Measurements from ENCODE around the gene TAL1.

TAL1 gene

GRCh38 chr1:47222476-47222875, 9.5 kb downstream of the TAL1 start:
- no peak overlapping the region for H3K4me3 ChIP-seq (ENCODE audit: low read length)
- H3K27me3 ChIP-seq (replicated peaks; ENCODE audit: control insufficient read depth, insufficient read depth, low read length), result peaks cover 76% of the 10 kb centered on the region
- no peaks in the 10 kb centered on the region for H3K36me3 ChIP-seq (ENCODE audit: control insufficient read depth, insufficient read depth, low read length, severe bottlenecking)
- H3K4me1 ChIP-seq (ENCODE audit: control insufficient read depth, insufficient read depth, low read length), result no peaks in the 10 kb centered on the region
- peaks cover 3% of the 10 kb centered on the region for H3K9me3 ChIP-seq (ENCODE audit: control insufficient read depth, low read length)
- no peak overlapping the region for H3K9ac ChIP-seq (ENCODE audit: low read length)
- DNase-seq (ENCODE audit: low read depth), result no peak

GRCh38 chr1:47219590-47220220, 12.3 kb downstream of the TAL1 start:
- H3K36me3 ChIP-seq (ENCODE audit: control insufficient read depth, insufficient read depth, low read length, severe bottlenecking), result no peaks in the 10 kb centered on the region
- peaks cover 59% of the 10 kb centered on the region for H3K27me3 ChIP-seq (replicated peaks; ENCODE audit: control insufficient read depth, insufficient read depth, low read length)
- no peak overlapping the region for H3K4me3 ChIP-seq (ENCODE audit: low read length)
- H3K4me1 ChIP-seq (ENCODE audit: control insufficient read depth, insufficient read depth, low read length), result no peaks in the 10 kb centered on the region
- no peak for DNase-seq (ENCODE audit: low read depth)
- no peak overlapping the region for H3K9ac ChIP-seq (ENCODE audit: low read length)
- H3K9me3 ChIP-seq (ENCODE audit: control insufficient read depth, low read length), result peaks cover 3% of the 10 kb centered on the region

DNA sequence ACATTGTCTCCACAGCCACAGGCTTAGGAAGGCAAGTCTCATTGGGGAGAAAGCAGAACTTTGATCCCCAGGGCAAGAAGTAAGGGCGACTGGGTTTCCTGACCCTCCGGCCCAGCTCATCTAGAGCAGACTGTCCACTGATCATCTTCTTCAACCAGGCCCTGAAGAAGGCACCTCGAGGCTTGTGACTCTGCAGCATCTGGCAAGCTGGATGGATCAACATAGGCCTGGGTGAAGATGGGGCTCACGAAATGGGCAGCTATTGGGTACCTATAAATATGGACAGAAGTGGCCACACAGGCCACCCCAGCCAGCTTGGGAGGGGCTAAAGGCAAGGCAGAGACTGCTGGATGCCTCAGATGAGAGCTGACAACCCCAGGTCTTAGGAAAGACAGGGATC, 13.0 kb downstream of the TAL1 start:
- Histone ChIP-seq H3K9me3 (ENCODE audit: control insufficient read depth, low read length) (peaks cover 3% of the 10 kb centered on the region), H3K4me3 (ENCODE audit: low read length) (no peak overlapping the region), H3K36me3 (ENCODE audit: control insufficient read depth, insufficient read depth, low read length, severe bottlenecking) (no peaks in the 10 kb centered on the region), H3K4me1 (ENCODE audit: control insufficient read depth, insufficient read depth, low read length) (no peaks in the 10 kb centered on the region), H3K9ac (ENCODE audit: low read length) (no peak overlapping the region), H3K27me3 (replicated peaks; ENCODE audit: control insufficient read depth, insufficient read depth, low read length) (peaks cover 52% of the 10 kb centered on the region)
- DNase-seq (ENCODE audit: low read depth), result no peak

- Histone ChIP-seq H3K4me3 (ENCODE audit: low read length) (no peak overlapping the region), H3K4me1 (ENCODE audit: control insufficient read depth, insufficient read depth, low read length) (no peaks in the 10 kb centered on the region), H3K9ac (ENCODE audit: low read length) (no peak overlapping the region), H3K27me3 (replicated peaks; ENCODE audit: control insufficient read depth, insufficient read depth, low read length) (peaks cover 40% of the 10 kb centered on the region), H3K36me3 (ENCODE audit: control insufficient read depth, insufficient read depth, low read length, severe bottlenecking) (no peaks in the 10 kb centered on the region), H3K9me3 (ENCODE audit: control insufficient read depth, low read length) (no peaks in the 10 kb centered on the region)
- DNase-seq (ENCODE audit: low read depth), result no peak
These were observed 15.6 kb downstream of the TAL1 start for GRCh38 chr1:47216278-47217059.

DNA sequence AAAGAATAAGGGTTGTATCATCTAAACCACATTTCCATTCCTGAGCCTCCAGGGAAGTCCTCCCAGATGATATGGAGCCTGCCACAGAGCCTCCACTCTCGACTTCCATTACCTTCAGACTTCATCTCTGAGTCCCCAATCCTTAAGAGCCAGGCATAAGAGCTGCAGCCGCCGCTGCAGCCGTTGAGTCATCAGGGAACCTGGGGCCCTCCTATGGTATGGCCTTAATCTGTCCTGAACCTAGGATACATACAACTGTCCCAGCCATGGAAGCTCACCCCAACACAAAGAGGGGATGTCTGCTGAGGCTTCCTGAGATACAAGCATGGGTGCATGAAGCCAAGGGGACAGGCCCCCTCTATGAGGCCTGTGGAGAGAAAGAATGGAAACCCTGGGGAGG, 16.3 kb downstream of the TAL1 start:
- DNase-seq (ENCODE audit: low read depth), result no peak
- H3K36me3 ChIP-seq (ENCODE audit: control insufficient read depth, insufficient read depth, low read length, severe bottlenecking), result no peaks in the 10 kb centered on the region
- H3K9me3 ChIP-seq (ENCODE audit: control insufficient read depth, low read length), result no peaks in the 10 kb centered on the region
- H3K27me3 ChIP-seq (replicated peaks; ENCODE audit: control insufficient read depth, insufficient read depth, low read length), result peaks cover 34% of the 10 kb centered on the region
- no peaks in the 10 kb centered on the region for H3K4me1 ChIP-seq (ENCODE audit: control insufficient read depth, insufficient read depth, low read length)
- H3K9ac ChIP-seq (ENCODE audit: low read length), result no peak overlapping the region
- no peak overlapping the region for H3K4me3 ChIP-seq (ENCODE audit: low read length)

GRCh38 chr1:47214549-47214948, 17.5 kb downstream of the TAL1 start:
- Histone ChIP-seq H3K27me3 (replicated peaks; ENCODE audit: control insufficient read depth, insufficient read depth, low read length) (peaks cover 30% of the 10 kb centered on the region), H3K4me3 (ENCODE audit: low read length) (no peak overlapping the region), H3K4me1 (ENCODE audit: control insufficient read depth, insufficient read depth, low read length) (no peaks in the 10 kb centered on the region), H3K36me3 (ENCODE audit: control insufficient read depth, insufficient read depth, low read length, severe bottlenecking) (no peaks in the 10 kb centered on the region), H3K9me3 (ENCODE audit: control insufficient read depth, low read length) (no peaks in the 10 kb centered on the region), H3K9ac (ENCODE audit: low read length) (no peak overlapping the region)
- no peak for DNase-seq (ENCODE audit: low read depth)

DNA sequence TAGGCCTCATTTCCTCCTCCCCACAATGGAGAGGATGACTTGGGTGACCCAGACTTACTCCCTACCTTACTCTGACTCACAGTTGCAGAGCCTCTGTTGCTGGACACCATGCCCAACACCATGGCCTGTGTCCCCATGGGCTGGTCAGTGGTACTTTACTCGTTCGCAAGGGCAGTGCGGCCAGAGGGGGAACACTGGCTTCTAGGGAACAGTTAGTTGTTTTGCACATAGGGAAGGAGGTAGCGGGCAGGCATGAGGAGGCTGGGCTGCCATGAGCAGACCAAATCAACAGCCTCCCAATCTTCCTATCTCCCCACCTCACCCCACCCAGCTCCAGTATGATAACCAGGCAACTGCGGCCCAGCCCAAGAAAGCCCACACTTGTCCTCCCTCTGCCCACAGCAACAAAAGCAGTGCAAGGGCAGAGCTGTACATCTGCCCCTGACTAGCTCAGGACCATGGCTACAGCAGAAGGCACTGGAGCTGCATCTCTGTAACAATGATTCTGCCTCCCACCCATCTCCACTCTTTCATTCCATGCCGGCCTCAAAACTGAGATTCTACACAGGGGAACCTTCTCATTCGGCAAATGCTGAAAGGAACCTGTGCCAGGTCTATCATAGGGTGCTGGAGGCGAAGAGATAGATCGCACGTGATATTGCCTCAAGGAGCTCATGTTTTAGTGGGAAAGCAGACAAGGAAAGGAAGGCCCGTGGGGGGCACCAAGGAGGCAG, 18.6 kb downstream of the TAL1 start:
- Histone ChIP-seq H3K4me1 (ENCODE audit: control insufficient read depth, insufficient read depth, low read length) (no peaks in the 10 kb centered on the region), H3K27me3 (replicated peaks; ENCODE audit: control insufficient read depth, insufficient read depth, low read length) (peaks cover 22% of the 10 kb centered on the region), H3K36me3 (ENCODE audit: control insufficient read depth, insufficient read depth, low read length, severe bottlenecking) (no peaks in the 10 kb centered on the region), H3K9me3 (ENCODE audit: control insufficient read depth, low read length) (no peaks in the 10 kb centered on the region), H3K9ac (ENCODE audit: low read length) (no peak overlapping the region), H3K4me3 (ENCODE audit: low read length) (no peak overlapping the region)
- no peak for DNase-seq (ENCODE audit: low read depth)

DNA sequence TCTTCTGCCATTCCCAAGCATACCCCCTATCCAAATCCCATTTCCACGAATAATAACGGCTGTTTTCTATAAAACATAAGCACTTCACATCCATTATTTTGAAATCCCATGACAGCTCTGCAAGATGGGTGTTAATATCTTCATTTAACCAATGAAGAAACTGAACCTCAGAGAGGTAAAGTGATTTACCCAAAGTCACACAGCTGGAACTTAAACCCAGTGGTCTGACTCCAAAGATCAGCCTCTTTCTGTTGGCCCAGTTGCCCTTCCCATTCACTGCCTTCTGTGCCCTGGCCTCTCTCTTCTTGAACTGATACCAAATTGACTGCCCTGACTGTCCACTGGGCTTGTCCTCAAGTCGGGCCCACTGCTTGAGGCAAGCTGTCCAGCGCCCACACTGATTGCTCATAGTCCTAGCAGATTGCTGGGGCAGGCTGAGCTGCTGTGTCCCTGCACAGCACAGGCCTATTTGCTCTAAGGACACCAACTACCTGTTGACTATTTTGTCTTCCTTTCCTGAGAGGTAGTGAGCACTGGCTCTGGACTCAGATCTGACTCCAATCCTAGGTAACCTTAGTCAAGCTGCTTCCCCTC, 19.3 kb downstream of the TAL1 start:
- H3K9me3 ChIP-seq (ENCODE audit: control insufficient read depth, low read length), result no peaks in the 10 kb centered on the region
- DNase-seq (ENCODE audit: low read depth), result no peak
- H3K36me3 ChIP-seq (ENCODE audit: control insufficient read depth, insufficient read depth, low read length, severe bottlenecking), result no peaks in the 10 kb centered on the region
- H3K4me3 ChIP-seq (ENCODE audit: low read length), result no peak overlapping the region
- H3K9ac ChIP-seq (ENCODE audit: low read length), result no peak overlapping the region
- peaks cover 16% of the 10 kb centered on the region for H3K27me3 ChIP-seq (replicated peaks; ENCODE audit: control insufficient read depth, insufficient read depth, low read length)
- H3K4me1 ChIP-seq (ENCODE audit: control insufficient read depth, insufficient read depth, low read length), result peaks cover 3% of the 10 kb centered on the region

DNA sequence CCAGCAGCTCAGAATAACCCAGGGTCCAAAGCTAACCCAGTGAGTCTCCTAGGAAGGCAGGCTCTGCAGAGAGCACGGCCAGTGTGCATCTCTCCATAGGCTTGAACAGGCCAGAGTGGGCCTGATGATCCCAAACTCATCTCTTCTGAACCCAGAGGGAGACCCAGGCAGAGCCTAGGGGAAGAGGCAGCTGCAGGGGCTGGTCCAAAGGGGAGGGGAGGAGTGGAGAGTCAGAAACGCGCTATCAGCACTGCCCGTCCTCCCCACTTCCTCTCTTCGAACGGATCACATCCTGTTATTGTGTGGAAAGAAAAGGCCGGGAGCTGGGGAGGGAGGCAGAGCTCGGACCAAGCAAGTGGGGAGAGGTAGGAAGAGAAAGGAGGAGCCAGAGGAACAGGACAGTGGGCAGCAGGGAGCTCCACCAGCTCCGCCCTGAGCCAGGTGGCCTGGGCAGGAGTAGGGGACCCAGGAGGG, 20.2 kb downstream of the TAL1 start:
- Histone ChIP-seq H3K27me3 (replicated peaks; ENCODE audit: control insufficient read depth, insufficient read depth, low read length) (peaks cover 16% of the 10 kb centered on the region), H3K36me3 (ENCODE audit: control insufficient read depth, insufficient read depth, low read length, severe bottlenecking) (no peaks in the 10 kb centered on the region), H3K9ac (ENCODE audit: low read length) (no peak overlapping the region), H3K4me3 (ENCODE audit: low read length) (no peak overlapping the region), H3K4me1 (ENCODE audit: control insufficient read depth, insufficient read depth, low read length) (peaks cover 4% of the 10 kb centered on the region), H3K9me3 (ENCODE audit: control insufficient read depth, low read length) (no peaks in the 10 kb centered on the region)
- no peak for DNase-seq (ENCODE audit: low read depth)

- Histone ChIP-seq H3K4me1 (ENCODE audit: control insufficient read depth, insufficient read depth, low read length) (peaks cover 4% of the 10 kb centered on the region), H3K4me3 (ENCODE audit: low read length) (no peak overlapping the region), H3K27me3 (replicated peaks; ENCODE audit: control insufficient read depth, insufficient read depth, low read length) (peaks cover 16% of the 10 kb centered on the region), H3K9me3 (ENCODE audit: control insufficient read depth, low read length) (no peaks in the 10 kb centered on the region), H3K9ac (ENCODE audit: low read length) (no peak overlapping the region), H3K36me3 (ENCODE audit: control insufficient read depth, insufficient read depth, low read length, severe bottlenecking) (no peaks in the 10 kb centered on the region)
- no peak for DNase-seq (ENCODE audit: low read depth)
These were observed 21.4 kb downstream of the TAL1 start for GRCh38 chr1:47210666-47211065.

- H3K4me1 ChIP-seq (ENCODE audit: control insufficient read depth, insufficient read depth, low read length), result peaks cover 4% of the 10 kb centered on the region
- no peaks in the 10 kb centered on the region for H3K36me3 ChIP-seq (ENCODE audit: control insufficient read depth, insufficient read depth, low read length, severe bottlenecking)
- H3K27me3 ChIP-seq (replicated peaks; ENCODE audit: control insufficient read depth, insufficient read depth, low read length), result peaks cover 17% of the 10 kb centered on the region
- H3K9ac ChIP-seq (ENCODE audit: low read length), result no peak overlapping the region
- H3K4me3 ChIP-seq (ENCODE audit: low read length), result no peak overlapping the region
- DNase-seq (ENCODE audit: low read depth), result no peak
- H3K9me3 ChIP-seq (ENCODE audit: control insufficient read depth, low read length), result no peaks in the 10 kb centered on the region
These were observed 22.2 kb downstream of the TAL1 start for GRCh38 chr1:47209725-47210325.

Data from adipocyte (in vitro differentiated cells).